Neuronal stem cell (in vitro differentiated cells): ENCODE measurements around the gene PAM.

Experiments used
- DNase-seq: peaks from one replicate; pipeline ENCODE4 v3.0.0-alpha.2; 2013; ENCODE audit warnings: low spot score
- H2AFZ ChIP-seq: one replicate; pipeline ENCODE4 v1.6.1; 2013; ENCODE audit warnings: mild to moderate bottlenecking, low read length, inconsistent platforms
- H2AK5ac ChIP-seq: 2 replicates; pipeline ENCODE4 v1.6.1; 2013; ENCODE audit warnings: low read depth, mild to moderate bottlenecking, inconsistent platforms, low read length, moderate library complexity, mixed read lengths
- H2BK120ac ChIP-seq: 2 replicates; pipeline ENCODE4 v1.6.1; 2013; ENCODE audit warnings: low read depth, mild to moderate bottlenecking, inconsistent platforms, low read length, moderate library complexity, mixed read lengths
- H2BK12ac ChIP-seq: one replicate; pipeline ENCODE4 v1.6.1; 2013; ENCODE audit warnings: low read length, inconsistent platforms
- H2BK15ac ChIP-seq: 2 replicates; pipeline ENCODE4 v1.6.1; 2013; ENCODE audit warnings: mild to moderate bottlenecking, low read length, inconsistent platforms, mixed read lengths
- H2BK5ac ChIP-seq: one replicate; pipeline ENCODE4 v1.6.1; 2013; ENCODE audit warnings: inconsistent platforms, mild to moderate bottlenecking, low read length, moderate library complexity
- H3K14ac ChIP-seq: one replicate; pipeline ENCODE4 v1.6.1; 2013; ENCODE audit warnings: low read length, inconsistent platforms
- H3K18ac ChIP-seq: 2 replicates; pipeline ENCODE4 v1.6.1; 2013; ENCODE audit warnings: low read length, inconsistent platforms
- H3K23ac ChIP-seq: 2 replicates; pipeline ENCODE4 v1.6.1; 2013; ENCODE audit warnings: low read depth, mild to moderate bottlenecking, mixed read lengths, low read length, inconsistent platforms; ENCODE audit not compliant: poor library complexity
- H3K27ac ChIP-seq: replicated peaks from 3 replicates; pipeline ENCODE4 v1.5.1; 2013; ENCODE audit warnings: low read length, inconsistent platforms
- H3K27me3 ChIP-seq, 3 experiments: 2 replicates each; pipeline ENCODE4 v1.6.1; 2013; ENCODE audit warnings: low read length in 3 of 3, mild to moderate bottlenecking in 2 of 3, inconsistent platforms in 1 of 3, low read depth in 1 of 3, mixed read lengths in 1 of 3, moderate library complexity in 1 of 3; ENCODE audit not compliant: control insufficient read depth in 3 of 3, insufficient read depth in 3 of 3
- H3K36me3 ChIP-seq, 2 donors: replicated peaks in 1 of 2; 2 replicates each; pipeline ENCODE4 v1.6.1; 2013; ENCODE audit warnings: low read length in 2 of 2; ENCODE audit not compliant: control insufficient read depth in 2 of 2, insufficient read depth in 2 of 2
- H3K4ac ChIP-seq: 2 replicates; pipeline ENCODE4 v1.6.1; 2013; ENCODE audit warnings: inconsistent platforms, mild to moderate bottlenecking, low read length, moderate library complexity
- H3K4me1 ChIP-seq, 2 donors: 1 replicate in 1 of 2; 2 replicates in 1 of 2; pipeline ENCODE4 v1.6.1; 2013; ENCODE audit warnings: low read length in 2 of 2, low read depth in 1 of 2; ENCODE audit not compliant: control insufficient read depth in 2 of 2, insufficient read depth in 1 of 2
- H3K4me2 ChIP-seq: one replicate; pipeline ENCODE4 v1.6.1; 2013; ENCODE audit warnings: mild to moderate bottlenecking, low read length, inconsistent platforms; ENCODE audit not compliant: insufficient read depth, poor library complexity, severe bottlenecking
- H3K4me3 ChIP-seq, 2 donors: 2 replicates each; pipeline ENCODE4 v1.5.1; 2013; ENCODE audit warnings: low read length in 2 of 2, mild to moderate bottlenecking in 2 of 2, inconsistent platforms in 1 of 2, moderate library complexity in 1 of 2
- H3K79me1 ChIP-seq: one replicate; pipeline ENCODE4 v1.6.1; 2013; ENCODE audit warnings: low read depth, mild to moderate bottlenecking, inconsistent platforms, low read length, moderate library complexity
- H3K9ac ChIP-seq: one replicate; pipeline ENCODE4 v1.6.1; 2013; ENCODE audit warnings: mild to moderate bottlenecking, low read depth, low read length, inconsistent platforms; ENCODE audit not compliant: poor library complexity
- H3K9me3 ChIP-seq, 2 donors: replicated peaks in 1 of 2; 2 replicates each; pipeline versions ENCODE3 to v1.6.1; 2013; ENCODE audit warnings: low read length in 2 of 2, mild to moderate bottlenecking in 2 of 2, inconsistent platforms in 1 of 2, low read depth in 1 of 2, mixed read lengths in 1 of 2, moderate library complexity in 1 of 2; ENCODE audit not compliant: control insufficient read depth in 2 of 2, insufficient read depth in 1 of 2
- H4K8ac ChIP-seq: one replicate; pipeline ENCODE4 v1.6.1; 2013; ENCODE audit warnings: low read depth, mild to moderate bottlenecking, inconsistent platforms, low read length, moderate library complexity
- H4K91ac ChIP-seq: one replicate; pipeline ENCODE4 v1.6.1; 2013; ENCODE audit warnings: low read length, low read depth, mild to moderate bottlenecking, inconsistent platforms; ENCODE audit not compliant: poor library complexity
- WGBS, 2 donors: extraction: QIAGEN DNeasy Blood & Tissue Kit; methylation state at CpG; one replicate each; pipeline ENCODE4 v1.1.7; 2013; ENCODE audit warnings: missing lambda C conversion rate in 2 of 2, mixed read lengths in 1 of 2; ENCODE audit not compliant: insufficient read length in 2 of 2, insufficient replicate concordance in 1 of 2; ENCODE audit errors: extremely low coverage in 2 of 2; 5-methylcytosine and 5-hydroxymethylcytosine counted together

Gene PAM

DNA sequence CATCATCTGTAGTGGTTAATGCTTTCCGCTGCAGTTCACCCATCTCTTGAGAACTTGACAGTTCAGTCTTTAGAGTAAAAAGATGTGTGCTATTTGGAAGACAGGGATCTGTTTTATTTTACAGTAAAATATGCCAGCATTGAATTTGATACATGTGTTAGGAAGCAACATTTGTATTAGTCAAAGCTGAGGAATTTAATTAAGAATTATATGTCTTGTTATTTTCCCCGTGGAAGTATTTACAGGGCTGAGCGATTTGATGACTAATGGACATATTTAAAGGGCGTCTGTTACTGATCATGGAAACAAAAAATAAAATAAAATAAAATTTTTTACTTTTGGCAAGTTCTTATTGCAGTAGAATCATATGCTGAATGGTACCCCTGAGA, 101.3 kb downstream of the PAM start:
- Histone ChIP-seq H2AK5ac (no peak overlapping the region), H3K4me2 (no peak overlapping the region), H2BK120ac (no peak overlapping the region), H3K9me3 (no peaks in the 10 kb centered on the region), H2AFZ (no peak overlapping the region), H3K9ac (no peak overlapping the region), H2BK12ac (no peak overlapping the region), H3K27ac (no peak overlapping the region), H3K23ac (no peak overlapping the region), H4K8ac (no peak overlapping the region), H4K91ac (no peak overlapping the region), H3K4me1 (peaks cover 0 to 5% of the 10 kb centered on the region in 2 donors), H2BK15ac (no peak overlapping the region), H3K79me1 (no peaks in the 10 kb centered on the region), H3K36me3 (no peaks in the 10 kb centered on the region), H3K4me3 (no peak overlapping the region), H3K27me3 (no peaks in the 10 kb centered on the region), H3K14ac (no peak overlapping the region), H2BK5ac (no peak overlapping the region), H3K18ac (no peak overlapping the region), H3K4ac (no peak overlapping the region)
- WGBS, 2 donors: no CpG with 5 or more reads among the region's 4 CpGs
- DNase-seq: no peak

DNA sequence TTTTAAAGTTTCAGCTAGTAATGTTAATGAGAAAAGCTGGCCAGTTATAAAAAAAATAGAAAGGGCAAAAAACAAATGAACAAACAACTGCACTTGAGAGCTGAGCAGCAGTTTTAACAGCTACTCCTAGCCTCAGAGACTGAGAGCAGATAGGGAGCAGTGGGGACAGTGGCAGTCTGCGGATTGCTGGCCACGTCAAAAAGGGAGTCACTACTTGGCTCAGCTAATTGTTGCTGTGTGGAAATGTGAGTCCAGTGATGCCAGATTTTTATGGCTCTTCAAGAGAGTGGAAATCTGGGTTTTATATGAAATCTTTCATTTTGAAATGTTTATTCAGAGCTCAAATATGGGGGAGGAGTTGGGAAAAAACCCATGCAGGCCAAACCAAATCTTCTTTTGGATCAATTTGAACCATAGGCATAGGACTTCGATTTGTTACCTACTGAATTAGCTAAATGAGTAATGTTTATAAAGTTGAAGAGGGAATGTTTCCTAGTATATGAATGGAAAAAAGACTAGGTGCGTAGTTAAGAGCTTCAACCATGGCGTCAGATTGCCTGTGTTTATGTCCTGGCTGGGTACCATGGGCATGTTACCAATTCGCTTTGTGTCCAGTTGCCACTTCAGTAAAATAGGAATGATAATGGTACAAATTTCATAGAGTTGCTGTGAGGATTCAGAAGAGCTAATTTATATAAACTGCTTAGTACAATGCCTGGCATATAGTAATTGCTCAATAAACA, 102.1 kb downstream of the PAM start:
- Histone ChIP-seq H3K18ac (no peak overlapping the region), H3K4me3 (no peak overlapping the region), H3K79me1 (no peaks in the 10 kb centered on the region), H3K27ac (no peak overlapping the region), H2BK5ac (no peak overlapping the region), H3K23ac (no peak overlapping the region), H4K8ac (no peak overlapping the region), H2AFZ (no peak overlapping the region), H2BK12ac (no peak overlapping the region), H2BK15ac (no peak overlapping the region), H3K27me3 (no peaks in the 10 kb centered on the region), H3K36me3 (no peaks in the 10 kb centered on the region), H3K4me1 (peaks cover 0 to 5% of the 10 kb centered on the region in 2 donors), H2BK120ac (no peak overlapping the region), H3K9ac (no peak overlapping the region), H3K4ac (no peak overlapping the region), H4K91ac (no peak overlapping the region), H3K14ac (no peak overlapping the region), H3K4me2 (no peak overlapping the region), H3K9me3 (no peaks in the 10 kb centered on the region), H2AK5ac (no peak overlapping the region)
- DNase-seq: no peak
- no CpG with 5 or more reads among the region's 6 CpGs for WGBS, 2 donors

DNA sequence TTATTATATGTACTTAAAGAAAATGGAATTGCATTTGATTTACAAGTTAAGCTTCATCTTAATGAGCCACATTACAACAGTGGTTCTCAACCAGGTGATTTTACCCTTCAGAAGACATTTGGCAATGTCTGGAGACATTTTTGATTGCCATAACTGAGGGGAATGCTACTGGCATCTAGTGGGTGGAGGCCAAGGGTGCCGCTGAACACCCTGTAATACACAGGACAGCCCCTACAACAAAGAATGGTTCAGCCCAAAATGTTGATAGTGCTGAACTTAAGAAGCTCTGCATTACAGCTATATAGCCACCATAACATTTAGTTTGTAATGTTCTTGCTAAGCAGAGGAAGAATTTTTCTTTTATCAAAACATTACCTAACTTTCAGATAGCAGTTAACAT, 103.1 kb downstream of the PAM start:
- Histone ChIP-seq H4K8ac (no peak overlapping the region), H3K9me3 (no peaks in the 10 kb centered on the region), H2BK120ac (no peak overlapping the region), H3K27ac (no peak overlapping the region), H3K4me3 (no peak overlapping the region), H3K27me3 (no peaks in the 10 kb centered on the region), H2BK12ac (no peak overlapping the region), H2AK5ac (no peak overlapping the region), H3K4me2 (no peak overlapping the region), H3K23ac (no peak overlapping the region), H3K36me3 (no peaks in the 10 kb centered on the region), H2BK15ac (no peak overlapping the region), H3K4me1 (peaks cover 0 to 5% of the 10 kb centered on the region in 2 donors), H4K91ac (no peak overlapping the region), H2AFZ (no peak overlapping the region), H2BK5ac (no peak overlapping the region), H3K4ac (no peak overlapping the region), H3K18ac (no peak overlapping the region), H3K9ac (no peak overlapping the region), H3K79me1 (no peaks in the 10 kb centered on the region), H3K14ac (no peak overlapping the region)
- no CpG with 5 or more reads among the region's 1 CpG for WGBS, 2 donors
- no peak for DNase-seq

DNA sequence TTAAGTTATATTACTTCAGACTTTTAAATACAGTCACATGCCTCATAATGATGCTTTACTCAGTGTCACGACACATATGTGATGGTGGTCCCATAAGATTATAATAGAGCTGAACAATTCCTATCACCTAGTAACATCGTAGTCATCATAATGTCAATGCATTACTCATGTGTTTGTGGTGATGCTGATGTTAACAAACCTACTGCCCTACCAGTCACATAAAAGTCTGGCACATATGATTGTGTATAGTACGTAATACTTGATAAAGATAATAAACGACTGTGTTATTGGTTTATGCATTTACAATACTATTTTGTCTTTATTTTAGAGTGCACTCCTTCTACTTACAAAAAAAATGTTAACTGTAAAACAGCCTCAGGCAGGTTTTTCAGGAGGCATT, 103.7 kb downstream of the PAM start:
- no peak overlapping the region for H3K4me2 ChIP-seq
- no peak overlapping the region for H3K9ac ChIP-seq
- no peak overlapping the region for H3K4ac ChIP-seq
- H3K4me1 ChIP-seq: peaks cover 0 to 5% of the 10 kb centered on the region in 2 donors
- no peak overlapping the region for H2AK5ac ChIP-seq
- no CpG with 5 or more reads among the region's 4 CpGs for WGBS, 2 donors
- no peak overlapping the region for H3K23ac ChIP-seq
- H3K14ac ChIP-seq: no peak overlapping the region
- H3K79me1 ChIP-seq: no peaks in the 10 kb centered on the region
- H3K27ac ChIP-seq: no peak overlapping the region
- no peak overlapping the region for H3K4me3 ChIP-seq
- H2BK120ac ChIP-seq: no peak overlapping the region
- H4K91ac ChIP-seq: no peak overlapping the region
- DNase-seq: no peak
- no peaks in the 10 kb centered on the region for H3K27me3 ChIP-seq
- H2AFZ ChIP-seq: no peak overlapping the region
- no peak overlapping the region for H4K8ac ChIP-seq
- no peaks in the 10 kb centered on the region for H3K9me3 ChIP-seq
- H2BK5ac ChIP-seq: no peak overlapping the region
- H3K18ac ChIP-seq: no peak overlapping the region
- H3K36me3 ChIP-seq: no peaks in the 10 kb centered on the region
- H2BK12ac ChIP-seq: no peak overlapping the region
- no peak overlapping the region for H2BK15ac ChIP-seq
